Mesenchymal stem cell (in vitro differentiated cells and primary cell): Measurements from ENCODE around the gene ADAM8.
"Not testable (repeated sequence)": the region's sequence is repeated elsewhere in the genome, so short reads cannot be mapped to it uniquely, and the experiment has no call there.

Experiments
- DNase-seq: peaks from one replicate; pipeline ENCODE4 v3.0.0-alpha.2; 2013
- H2AFZ ChIP-seq: one replicate; pipeline ENCODE4 v1.6.1; 2013; ENCODE audit warnings: low read depth, mild to moderate bottlenecking, control low read depth, inconsistent platforms, low read length, moderate library complexity
- H2AK5ac ChIP-seq: 2 replicates; pipeline ENCODE4 v1.6.1; 2013; ENCODE audit warnings: low read length, moderate library complexity, mild to moderate bottlenecking, inconsistent platforms; ENCODE audit not compliant: severe bottlenecking
- H2BK120ac ChIP-seq: one replicate; pipeline ENCODE4 v1.6.1; 2013; ENCODE audit warnings: low read depth, mild to moderate bottlenecking, inconsistent platforms, low read length, moderate library complexity
- H2BK12ac ChIP-seq, 2 experiments: one replicate each; pipeline ENCODE4 v1.6.1; 2013; ENCODE audit warnings: inconsistent platforms in 2 of 2, low read length in 2 of 2, mild to moderate bottlenecking in 2 of 2, moderate library complexity in 2 of 2, control low read depth in 1 of 2
- H2BK15ac ChIP-seq: one replicate; pipeline ENCODE4 v1.6.1; 2013; ENCODE audit warnings: mild to moderate bottlenecking, low read depth, inconsistent platforms; ENCODE audit not compliant: poor library complexity, severe bottlenecking
- H2BK5ac ChIP-seq: 2 replicates; pipeline ENCODE4 v1.6.1; 2013; ENCODE audit warnings: low read depth, mild to moderate bottlenecking, low read length, control low read depth, inconsistent platforms; ENCODE audit not compliant: poor library complexity, severe bottlenecking
- H3K14ac ChIP-seq, 2 experiments: one replicate each; pipeline ENCODE4 v1.6.1; 2013; ENCODE audit warnings: inconsistent platforms in 2 of 2, low read length in 2 of 2, control low read depth in 1 of 2, mild to moderate bottlenecking in 1 of 2, moderate library complexity in 1 of 2
- H3K18ac ChIP-seq, 2 experiments: one replicate each; pipeline ENCODE4 v1.6.1; 2013; ENCODE audit warnings: inconsistent platforms in 2 of 2, low read length in 2 of 2, control low read depth in 1 of 2, low read depth in 1 of 2, mild to moderate bottlenecking in 1 of 2
- H3K23ac ChIP-seq, 2 experiments: one replicate each; pipeline ENCODE4 v1.6.1; 2013; ENCODE audit warnings: inconsistent platforms in 2 of 2, low read length in 2 of 2, mild to moderate bottlenecking in 2 of 2, moderate library complexity in 2 of 2, control low read depth in 1 of 2
- H3K27ac ChIP-seq: 2 replicates; pipeline ENCODE4 v1.5.1; 2013; ENCODE audit warnings: mild to moderate bottlenecking, moderate library complexity, low read length, control low read depth, inconsistent platforms; ENCODE audit not compliant: poor library complexity, severe bottlenecking
- H3K27me3 ChIP-seq, 2 experiments: 2 replicates each; pipeline versions ENCODE4 v1.6.1 to v1.7.0; 2013; ENCODE audit warnings: low read length in 2 of 2, mild to moderate bottlenecking in 2 of 2, moderate library complexity in 2 of 2, control low read depth in 1 of 2, inconsistent platforms in 1 of 2; ENCODE audit not compliant: control insufficient read depth in 1 of 2, insufficient read depth in 1 of 2
- H3K36me3 ChIP-seq, 2 experiments: 2 replicates each; pipeline versions ENCODE4 v1.6.1 to v1.7.0; 2013; ENCODE audit warnings: low read length in 2 of 2, control low read depth in 1 of 2, inconsistent platforms in 1 of 2, low read depth in 1 of 2, mild to moderate bottlenecking in 1 of 2; ENCODE audit not compliant: insufficient read depth in 2 of 2, control insufficient read depth in 1 of 2
- H3K4ac ChIP-seq, 2 experiments: one replicate each; pipeline ENCODE4 v1.6.1; 2013; ENCODE audit warnings: inconsistent platforms in 2 of 2, low read length in 2 of 2, mild to moderate bottlenecking in 2 of 2, moderate library complexity in 2 of 2, control low read depth in 1 of 2, low read depth in 1 of 2
- H3K4me1 ChIP-seq: 2 replicates; pipeline ENCODE4 v1.6.1; 2013; ENCODE audit warnings: low read depth, low read length, control low read depth; ENCODE audit not compliant: control insufficient read depth, insufficient read depth
- H3K4me2 ChIP-seq: 2 replicates; pipeline ENCODE4 v1.6.1; 2013; ENCODE audit warnings: low read length, mild to moderate bottlenecking, inconsistent platforms; ENCODE audit not compliant: poor library complexity, severe bottlenecking
- H3K4me3 ChIP-seq, 2 experiments: 2 replicates each; pipeline versions ENCODE4 v1.5.1 to v1.7.0; 2013; ENCODE audit warnings: low read length in 2 of 2, mild to moderate bottlenecking in 2 of 2, control low read depth in 1 of 2, low read depth in 1 of 2; ENCODE audit not compliant: insufficient read depth in 1 of 2
- H3K79me1 ChIP-seq: replicated peaks from 2 replicates; pipeline ENCODE4 v1.6.1; 2013; ENCODE audit warnings: mild to moderate bottlenecking, control low read depth, low read length, inconsistent platforms; ENCODE audit not compliant: poor library complexity, severe bottlenecking
- H3K9ac ChIP-seq: 2 replicates; pipeline ENCODE4 v1.7.0; 2013; ENCODE audit warnings: mild to moderate bottlenecking, low read length, moderate library complexity
- H3K9me3 ChIP-seq: 2 replicates; pipeline ENCODE4 v1.7.0; 2013; ENCODE audit warnings: mild to moderate bottlenecking, low read length; ENCODE audit not compliant: control insufficient read depth
- H4K8ac ChIP-seq: one replicate; pipeline ENCODE4 v1.6.1; 2013; ENCODE audit warnings: inconsistent platforms, mild to moderate bottlenecking, low read length, moderate library complexity
- H4K91ac ChIP-seq: one replicate; pipeline ENCODE4 v1.6.1; 2013; ENCODE audit warnings: mild to moderate bottlenecking, low read length, inconsistent platforms
- WGBS: methylation state at CpG from one replicate; pipeline ENCODE4 v1.1.7; 2013; ENCODE audit warnings: mixed read lengths; 5-methylcytosine and 5-hydroxymethylcytosine counted together

The ADAM8 gene

DNA sequence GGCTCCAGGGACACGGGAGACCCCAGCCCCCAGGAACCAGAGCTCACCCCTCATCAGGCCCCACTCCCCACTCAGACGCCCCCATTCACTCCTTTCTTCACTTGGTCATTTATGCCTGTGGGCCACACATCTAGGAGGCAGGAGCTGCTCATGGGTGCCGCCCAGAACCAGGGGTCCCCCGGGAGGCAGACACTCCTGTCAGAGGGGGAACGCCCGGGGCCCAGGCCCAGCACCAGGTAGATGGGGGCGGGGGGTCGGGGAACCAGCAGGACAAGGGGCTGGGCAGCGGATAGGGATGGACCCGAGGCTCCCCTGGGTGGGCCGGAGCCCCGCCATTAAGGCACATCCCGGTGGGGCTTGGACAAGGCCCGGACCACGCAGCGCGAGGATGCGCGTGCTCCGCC lies 48.2 kb upstream of the ADAM8 start:
- Histone ChIP-seq H3K36me3 (peaks cover 0 to 4% of the 10 kb centered on the region in 2 experiments), H3K14ac (no peak overlapping the region), H3K4me1 (peaks cover 46% of the 10 kb centered on the region), H3K4me2 (peak overlapping the region; percentile 79), H2BK12ac (no peak overlapping the region), H4K8ac (peak overlapping the region; percentile 95), H3K18ac (peak overlapping the region in 1 of 2 experiments; percentile 62), H2BK120ac (no peak overlapping the region), H2BK15ac (peak overlapping the region; percentile 69), H3K4me3 (peak overlapping the region in 1 of 2 experiments; percentile 76), H3K79me1 (no peaks in the 10 kb centered on the region), H3K9ac (no peak overlapping the region), H3K4ac (no peak overlapping the region), H2AK5ac (peak overlapping the region; percentile 15), H4K91ac (no peak overlapping the region), H3K27me3 (peaks cover 0 to 64% of the 10 kb centered on the region in 2 experiments), H2BK5ac (no peak overlapping the region), H2AFZ (no peak overlapping the region), H3K23ac (no peak overlapping the region), H3K27ac (no peak overlapping the region), H3K9me3 (no peaks in the 10 kb centered on the region)
- no peak for DNase-seq
- WGBS = 57% methylated on average over 20 of the region's 20 CpGs

DNA sequence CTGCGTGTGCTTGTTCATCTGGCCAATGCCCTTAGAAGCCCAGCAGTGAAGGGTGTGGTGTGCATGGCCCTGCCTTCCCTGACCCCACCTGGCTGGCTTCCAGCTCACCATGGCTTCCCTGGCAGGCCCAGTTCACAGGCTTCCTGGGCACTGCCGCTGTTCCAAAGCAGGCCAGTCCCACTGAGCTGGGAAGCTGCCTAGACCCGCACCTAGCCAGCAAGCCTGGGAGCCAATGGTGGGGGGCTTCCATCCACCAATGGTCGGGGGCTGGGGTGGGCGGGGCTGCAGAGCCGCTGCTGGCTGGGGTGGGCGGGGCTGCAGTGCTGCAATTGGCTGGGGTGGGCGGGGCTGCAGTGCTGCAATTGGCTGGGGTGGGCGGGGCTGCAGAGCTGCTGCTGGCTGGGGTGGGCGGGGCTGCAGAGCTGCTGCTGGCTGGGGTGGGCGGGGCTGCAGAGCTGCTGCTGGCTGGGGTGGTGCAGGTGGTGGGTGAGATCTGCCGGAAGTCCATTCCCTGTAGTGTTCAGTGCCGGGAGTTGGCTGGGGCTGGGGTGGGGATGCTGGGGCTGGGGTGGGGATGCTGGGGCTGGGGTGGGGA lies 47.6 kb upstream of the ADAM8 start:
- H3K79me1 ChIP-seq = no peaks in the 10 kb centered on the region
- peak; percentile 43 for DNase-seq
- no peak overlapping the region for H3K27ac ChIP-seq
- H3K27me3 ChIP-seq = peaks cover 0 to 65% of the 10 kb centered on the region in 2 experiments
- H3K4ac ChIP-seq = no peak overlapping the region
- no peak overlapping the region for H3K23ac ChIP-seq
- peaks cover 0 to 4% of the 10 kb centered on the region in 2 experiments for H3K36me3 ChIP-seq
- peak overlapping the region; percentile 67 for H4K8ac ChIP-seq
- H3K4me3 ChIP-seq = no peak overlapping the region
- H2BK12ac ChIP-seq = peak overlapping the region in 1 of 2 experiments; percentile 81
- no peak overlapping the region for H3K18ac ChIP-seq
- H2BK120ac ChIP-seq = no peak overlapping the region
- H2AFZ ChIP-seq = peak overlapping the region; percentile 72
- H2BK15ac ChIP-seq = no peak overlapping the region
- H4K91ac ChIP-seq = no peak overlapping the region
- H2AK5ac ChIP-seq = no peak overlapping the region
- peak overlapping the region; percentile 41 for H3K4me2 ChIP-seq
- H3K14ac ChIP-seq = no peak overlapping the region
- H3K4me1 ChIP-seq = peaks cover 45% of the 10 kb centered on the region
- 18% methylated on average over 9 of the region's 13 CpGs for WGBS
- no peak overlapping the region for H3K9ac ChIP-seq
- no peaks in the 10 kb centered on the region for H3K9me3 ChIP-seq
- H2BK5ac ChIP-seq = no peak overlapping the region

DNA sequence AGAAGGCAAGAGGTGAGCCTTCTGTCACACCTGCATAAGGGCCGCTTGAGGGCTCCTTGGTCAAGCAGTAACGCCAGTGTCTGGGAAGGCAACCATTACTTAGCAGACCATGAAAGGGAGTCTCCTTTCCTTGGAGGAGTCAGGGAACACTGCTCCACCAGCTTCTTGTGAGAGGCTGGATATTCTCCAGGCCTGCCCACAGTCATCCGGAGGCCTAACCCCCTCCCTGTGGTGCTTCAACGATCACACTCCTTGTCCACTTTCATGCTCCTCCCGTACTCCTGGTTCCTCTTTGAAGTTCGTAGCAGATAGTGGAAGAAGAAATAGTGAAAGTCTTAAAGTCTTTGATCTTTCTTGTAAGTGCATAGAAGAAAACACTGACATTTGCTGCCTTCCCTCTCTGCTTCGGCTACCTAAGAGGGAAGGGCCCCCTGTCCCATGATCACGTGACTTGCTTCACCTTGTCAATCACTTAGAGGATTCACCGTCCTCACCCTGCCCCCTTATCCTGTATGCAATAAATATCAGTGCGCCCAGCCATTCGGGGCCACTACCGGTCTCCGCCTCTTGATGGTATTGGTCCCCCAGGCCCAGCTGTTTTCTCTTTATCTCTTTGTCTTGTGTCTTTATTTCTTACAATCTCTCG lies 45.5 kb upstream of the ADAM8 start:
- H2BK5ac ChIP-seq, H3K36me3 ChIP-seq, H3K79me1 ChIP-seq, H2BK120ac ChIP-seq, H2AK5ac ChIP-seq, H2BK12ac ChIP-seq, H3K23ac ChIP-seq, DNase-seq, H3K4me2 ChIP-seq, H3K14ac ChIP-seq, H3K4me3 ChIP-seq, H3K27ac ChIP-seq, H4K8ac ChIP-seq, H4K91ac ChIP-seq, H2BK15ac ChIP-seq, H3K9me3 ChIP-seq, H3K9ac ChIP-seq, H3K4ac ChIP-seq, H3K18ac ChIP-seq, H2AFZ ChIP-seq: not testable (repeated sequence)
- H3K4me1 ChIP-seq = peaks cover 31% of the 10 kb centered on the region
- WGBS = 89% methylated on average over 8 of the region's 14 CpGs
- H3K27me3 ChIP-seq = peaks cover 0 to 50% of the 10 kb centered on the region in 2 experiments

DNA sequence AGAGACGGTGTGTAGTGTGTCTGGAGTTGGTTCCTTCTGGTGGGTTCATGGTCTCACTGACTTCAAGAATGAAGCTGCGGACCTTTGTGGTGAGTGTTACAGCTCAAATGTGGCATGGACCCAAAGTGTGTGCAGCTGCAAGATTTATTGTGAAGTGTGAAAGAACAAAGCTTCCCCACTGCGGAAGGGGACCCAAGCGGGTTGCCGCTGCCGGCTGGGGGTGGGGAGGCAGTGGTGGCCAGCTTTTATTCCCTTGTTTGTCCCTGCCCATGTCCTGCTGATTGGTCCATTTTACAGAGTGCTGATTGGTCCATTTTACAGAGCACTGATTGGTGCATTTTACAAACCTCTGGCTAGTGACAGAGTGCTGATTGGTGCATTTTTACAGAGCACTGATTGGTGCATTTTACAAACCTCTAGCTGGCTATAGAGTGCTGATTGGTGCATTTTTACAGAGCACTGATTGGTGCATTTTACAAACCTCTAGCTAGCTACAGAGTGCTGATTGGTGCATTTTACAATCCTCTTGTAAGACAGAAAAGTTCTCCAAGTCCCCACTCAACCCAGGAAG lies 44.3 kb upstream of the ADAM8 start:
- H3K9me3 ChIP-seq, H3K36me3 ChIP-seq, H2AFZ ChIP-seq, H3K4me2 ChIP-seq, H2BK15ac ChIP-seq, H4K91ac ChIP-seq, H2BK12ac ChIP-seq, H3K4me3 ChIP-seq, DNase-seq, H2BK120ac ChIP-seq, H3K9ac ChIP-seq, H3K14ac ChIP-seq, H3K79me1 ChIP-seq, H2AK5ac ChIP-seq, H2BK5ac ChIP-seq, H3K23ac ChIP-seq, H4K8ac ChIP-seq, H3K18ac ChIP-seq, H3K27ac ChIP-seq, H3K4ac ChIP-seq: not testable (repeated sequence)
- Histone ChIP-seq H3K27me3 (peaks cover 0 to 38% of the 10 kb centered on the region in 2 experiments), H3K4me1 (peaks cover 21% of the 10 kb centered on the region)
- WGBS = 93% methylated on average over 6 of the region's 6 CpGs
